ENCODE measurements around the gene PNPLA2. TPM values are rescaled to one million over a fixed set of nuclear protein-coding genes. Genes with fewer than 3 reads are reported as not detected.

The PNPLA2 gene
- total RNA-seq, 1 donor from 2014 or later, result 2.6 TPM

GRCh38 chr11:773830-774229 lies 44.9 kb upstream of the PNPLA2 start:
- Histone ChIP-seq H3K9ac (no peak overlapping the region), H3K79me2 (ENCODE audit: low read depth) (peaks cover 50% of the 10 kb centered on the region), H2AFZ (replicated peaks) (no peak overlapping the region), H3K4me1 (peaks cover 16% of the 10 kb centered on the region), H3F3A (ENCODE audit: low read depth) (peaks cover 8% of the 10 kb centered on the region), H3K27me3 (no peaks in the 10 kb centered on the region), H4K20me1 (ENCODE audit: low read depth) (peaks cover 68% of the 10 kb centered on the region), H3K9me3 (ENCODE audit: low read depth) (no peaks in the 10 kb centered on the region), H3K27ac (no peak overlapping the region), H3K4me2 (no peak overlapping the region), H3K4me3 (no peak overlapping the region), H3K36me3 (no peaks in the 10 kb centered on the region)
- no peaks in the 10 kb centered on the region for H3K27me3 Mint-ChIP-seq (ENCODE audit: insufficient read depth, low read depth)
- peaks cover 12% of the 10 kb centered on the region for H3K4me1 Mint-ChIP-seq
- H3K4me3 Mint-ChIP-seq, result no peak overlapping the region
- peak; percentile 1 for DNase-seq (ENCODE audit: low spot score)
- no peak overlapping the region for H3K27ac Mint-ChIP-seq
- H3K9me3 Mint-ChIP-seq, result no peaks in the 10 kb centered on the region
- H3K36me3 Mint-ChIP-seq, result peaks cover 2% of the 10 kb centered on the region
- TF ChIP-seq EZH2phosphoT487 (IDR thresholded peaks at IDR 0.05) (no peak), EZH2 (IDR thresholded peaks at IDR 0.05) (no peak), CTCF (IDR thresholded peaks at IDR 0.05) (no peak)

- H4K20me1 ChIP-seq (ENCODE audit: low read depth), result peaks cover 72% of the 10 kb centered on the region
- peaks cover 18% of the 10 kb centered on the region for H3K4me1 Mint-ChIP-seq
- peaks cover 8% of the 10 kb centered on the region for H3F3A ChIP-seq (ENCODE audit: low read depth)
- peaks cover 2% of the 10 kb centered on the region for H3K36me3 Mint-ChIP-seq
- H3K4me2 ChIP-seq, result peak overlapping the region; percentile 96
- DNase-seq (ENCODE audit: low spot score), result peak; percentile 1
- peaks cover 16% of the 10 kb centered on the region for H3K4me1 ChIP-seq
- H3K27me3 ChIP-seq, result no peaks in the 10 kb centered on the region
- TF ChIP-seq CTCF (IDR thresholded peaks at IDR 0.05), result no peak
- TF ChIP-seq EZH2phosphoT487 (IDR thresholded peaks at IDR 0.05), result no peak
- no peak for TF ChIP-seq EZH2 (IDR thresholded peaks at IDR 0.05)
- H3K9me3 ChIP-seq (ENCODE audit: low read depth), result no peaks in the 10 kb centered on the region
- H3K27me3 Mint-ChIP-seq (ENCODE audit: insufficient read depth, low read depth), result no peaks in the 10 kb centered on the region
- no peak overlapping the region for H3K27ac Mint-ChIP-seq
- H3K9me3 Mint-ChIP-seq, result no peaks in the 10 kb centered on the region
- H3K4me3 Mint-ChIP-seq, result peak overlapping the region; percentile 84
- no peak overlapping the region for H3K27ac ChIP-seq
- no peak overlapping the region for H3K4me3 ChIP-seq
- no peaks in the 10 kb centered on the region for H3K36me3 ChIP-seq
- H2AFZ ChIP-seq (replicated peaks), result no peak overlapping the region
- H3K9ac ChIP-seq, result no peak overlapping the region
- peaks cover 50% of the 10 kb centered on the region for H3K79me2 ChIP-seq (ENCODE audit: low read depth)
Measured at GRCh38 chr11:774873-775592, 43.7 kb upstream of the PNPLA2 start.

- no peaks in the 10 kb centered on the region for H3K27me3 Mint-ChIP-seq (ENCODE audit: insufficient read depth, low read depth)
- Histone ChIP-seq H4K20me1 (ENCODE audit: low read depth) (peaks cover 62% of the 10 kb centered on the region), H3K27me3 (no peaks in the 10 kb centered on the region), H2AFZ (replicated peaks) (no peak overlapping the region), H3K9ac (no peak overlapping the region), H3K4me3 (peak overlapping the region; percentile 97), H3K9me3 (ENCODE audit: low read depth) (no peaks in the 10 kb centered on the region), H3K4me1 (peaks cover 16% of the 10 kb centered on the region), H3K27ac (no peak overlapping the region), H3K79me2 (ENCODE audit: low read depth) (peaks cover 50% of the 10 kb centered on the region), H3F3A (ENCODE audit: low read depth) (peaks cover 8% of the 10 kb centered on the region), H3K36me3 (no peaks in the 10 kb centered on the region), H3K4me2 (peak overlapping the region; percentile 96)
- peaks cover 24% of the 10 kb centered on the region for H3K4me1 Mint-ChIP-seq
- no peaks in the 10 kb centered on the region for H3K9me3 Mint-ChIP-seq
- no peak for TF ChIP-seq EZH2phosphoT487 (IDR thresholded peaks at IDR 0.05)
- TF ChIP-seq CTCF (IDR thresholded peaks at IDR 0.05), result no peak
- TF ChIP-seq EZH2 (IDR thresholded peaks at IDR 0.05), result no peak
- H3K4me3 Mint-ChIP-seq, result peak overlapping the region; percentile 88
- DNase-seq (ENCODE audit: low spot score), result peak; percentile 19
- H3K27ac Mint-ChIP-seq, result peak overlapping the region; percentile 11
- H3K36me3 Mint-ChIP-seq, result peaks cover 3% of the 10 kb centered on the region
Measured at GRCh38 chr11:776263-776560, 42.5 kb upstream of the PNPLA2 start.
